Keratinocyte (primary cell): ENCODE data around the gene LRP3.

Experiments used
- EZH2 ChIP-seq: IDR thresholded peaks from one replicate; pipeline ENCODE4 v1.6.1; 2012; ENCODE audit warnings: inconsistent platforms, mild to moderate bottlenecking, low read length, moderate library complexity
- TF ChIP-seq, protein P1 (sequence below), 3 experiments: IDR thresholded peaks in 1 of 3; conservative IDR thresholded peaks in 1 of 3; optimal IDR thresholded peaks in 1 of 3; 2 replicates in 2 of 3; 3 replicates in 1 of 3; pipeline versions ENCODE3 to v1.5.1; 2011; ENCODE audit warnings: low read length in 3 of 3, mild to moderate bottlenecking in 3 of 3, moderate library complexity in 2 of 3, control low read depth in 1 of 3, inconsistent platforms in 1 of 3; ENCODE audit not compliant: insufficient read depth in 2 of 3; ENCODE audit errors: extremely low read depth in 1 of 3

DNA sequence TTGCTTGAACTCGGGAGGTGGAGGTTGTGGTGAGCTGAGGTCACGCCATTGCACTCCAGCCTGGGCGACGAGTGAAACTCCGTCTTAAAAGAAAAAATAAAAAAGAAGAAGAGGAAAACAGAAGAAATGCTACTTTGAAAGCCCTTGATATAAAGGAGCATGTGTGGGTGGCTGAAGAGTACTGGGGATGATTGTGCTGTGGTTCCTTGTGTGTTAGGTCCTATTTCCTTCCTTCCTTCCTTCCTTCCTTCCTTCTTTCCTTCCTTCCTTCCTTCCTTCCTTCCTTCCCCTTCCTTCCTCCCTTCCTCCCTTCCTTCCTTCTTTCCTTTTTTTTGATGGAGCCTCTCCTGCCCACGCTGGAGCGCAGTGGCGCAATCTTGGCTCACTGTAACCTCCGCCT is 47.9 kb upstream of the LRP3 start:
- TF ChIP-seq, protein P1, sequence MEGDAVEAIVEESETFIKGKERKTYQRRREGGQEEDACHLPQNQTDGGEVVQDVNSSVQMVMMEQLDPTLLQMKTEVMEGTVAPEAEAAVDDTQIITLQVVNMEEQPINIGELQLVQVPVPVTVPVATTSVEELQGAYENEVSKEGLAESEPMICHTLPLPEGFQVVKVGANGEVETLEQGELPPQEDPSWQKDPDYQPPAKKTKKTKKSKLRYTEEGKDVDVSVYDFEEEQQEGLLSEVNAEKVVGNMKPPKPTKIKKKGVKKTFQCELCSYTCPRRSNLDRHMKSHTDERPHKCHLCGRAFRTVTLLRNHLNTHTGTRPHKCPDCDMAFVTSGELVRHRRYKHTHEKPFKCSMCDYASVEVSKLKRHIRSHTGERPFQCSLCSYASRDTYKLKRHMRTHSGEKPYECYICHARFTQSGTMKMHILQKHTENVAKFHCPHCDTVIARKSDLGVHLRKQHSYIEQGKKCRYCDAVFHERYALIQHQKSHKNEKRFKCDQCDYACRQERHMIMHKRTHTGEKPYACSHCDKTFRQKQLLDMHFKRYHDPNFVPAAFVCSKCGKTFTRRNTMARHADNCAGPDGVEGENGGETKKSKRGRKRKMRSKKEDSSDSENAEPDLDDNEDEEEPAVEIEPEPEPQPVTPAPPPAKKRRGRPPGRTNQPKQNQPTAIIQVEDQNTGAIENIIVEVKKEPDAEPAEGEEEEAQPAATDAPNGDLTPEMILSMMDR (optimal IDR thresholded peaks at IDR 0.05 in 1 of 3, IDR thresholded peaks at IDR 0.05 in 1 of 3, conservative IDR thresholded peaks at IDR 0.05 in 1 of 3; ENCODE audit: extremely low read depth in 1 of 3, insufficient read depth in 2 of 3, low read length in 3 of 3), result no peak
- no peak for TF ChIP-seq EZH2
